Fibroblast of the aortic adventitia (primary cell): ENCODE measurements around the gene CELF1. TPM values are rescaled to one million over a fixed set of nuclear protein-coding genes. Genes with fewer than 3 reads are reported as not detected.

Source experiments
- DNase-seq: peaks from one replicate; pipeline ENCODE4 v3.0.0-alpha.2; 2010; ENCODE audit warnings: low read depth
- H3K4me3 ChIP-seq: 2 replicates; pipeline ENCODE4 v1.5.1; 2011; ENCODE audit warnings: low read depth, mild to moderate bottlenecking, control low read depth, low read length, moderate library complexity
- CTCF ChIP-seq: IDR thresholded peaks from 2 replicates; pipeline ENCODE4 v1.5.1; 2011; ENCODE audit warnings: mild to moderate bottlenecking, low read length, control low read depth, inconsistent platforms; ENCODE audit not compliant: insufficient read depth
- total RNA-seq: library from RNA; depleted of rRNA; stranded (reverse); fragments of >200 nt; gene quantifications from 2 replicates; pipeline ENCODE4 v1.2.3, GENCODE V29; 2012; ENCODE audit warnings: low replicate concordance

CELF1 gene
- total RNA-seq, 1 donor = 103 TPM

GRCh38 chr11:47440054-47440476, 112.9 kb downstream of the CELF1 start:
- no peak for TF ChIP-seq CTCF
- no peak for DNase-seq

GRCh38 chr11:47438721-47439120, 114.2 kb downstream of the CELF1 start:
- H3K4me3 ChIP-seq = no peak overlapping the region
- DNase-seq = no peak
- TF ChIP-seq CTCF = no peak

More at GRCh38 chr11:47440054-47440476, 112.9 kb downstream of the CELF1 start:
- H3K4me3 ChIP-seq = no peak overlapping the region

GRCh38 chr11:47437746-47438418, 115.0 kb downstream of the CELF1 start:
- peak; percentile 60 for DNase-seq
- H3K4me3 ChIP-seq = no peak overlapping the region
- TF ChIP-seq CTCF = no peak

GRCh38 chr11:47437218-47437745, 115.7 kb downstream of the CELF1 start:
- H3K4me3 ChIP-seq = no peak overlapping the region
- DNase-seq = no peak
- TF ChIP-seq CTCF = no peak

- H3K4me3 ChIP-seq = no peak overlapping the region
- no peak for DNase-seq
- TF ChIP-seq CTCF = no peak
Measured at GRCh38 chr11:47436726-47437125, 116.2 kb downstream of the CELF1 start.

GRCh38 chr11:47435687-47436086, 117.2 kb downstream of the CELF1 start:
- DNase-seq = no peak
- TF ChIP-seq CTCF = no peak
- no peak overlapping the region for H3K4me3 ChIP-seq
